ENCODE measurements around the gene DNAJC11. TPM values are rescaled to one million over a fixed set of nuclear protein-coding genes. Genes with fewer than 3 reads are reported as not detected.
A peak's percentile ranks its signal among the peaks of the same experiment; 100 is the strongest.
"Not testable (repeated sequence)": the region's sequence is repeated elsewhere in the genome, so short reads cannot be mapped to it uniquely, and the experiment has no call there.

DNAJC11 gene
- total and polyA plus RNA-seq, 2 experiments from 2014 or later: 28.9 to 40.6 TPM

DNA sequence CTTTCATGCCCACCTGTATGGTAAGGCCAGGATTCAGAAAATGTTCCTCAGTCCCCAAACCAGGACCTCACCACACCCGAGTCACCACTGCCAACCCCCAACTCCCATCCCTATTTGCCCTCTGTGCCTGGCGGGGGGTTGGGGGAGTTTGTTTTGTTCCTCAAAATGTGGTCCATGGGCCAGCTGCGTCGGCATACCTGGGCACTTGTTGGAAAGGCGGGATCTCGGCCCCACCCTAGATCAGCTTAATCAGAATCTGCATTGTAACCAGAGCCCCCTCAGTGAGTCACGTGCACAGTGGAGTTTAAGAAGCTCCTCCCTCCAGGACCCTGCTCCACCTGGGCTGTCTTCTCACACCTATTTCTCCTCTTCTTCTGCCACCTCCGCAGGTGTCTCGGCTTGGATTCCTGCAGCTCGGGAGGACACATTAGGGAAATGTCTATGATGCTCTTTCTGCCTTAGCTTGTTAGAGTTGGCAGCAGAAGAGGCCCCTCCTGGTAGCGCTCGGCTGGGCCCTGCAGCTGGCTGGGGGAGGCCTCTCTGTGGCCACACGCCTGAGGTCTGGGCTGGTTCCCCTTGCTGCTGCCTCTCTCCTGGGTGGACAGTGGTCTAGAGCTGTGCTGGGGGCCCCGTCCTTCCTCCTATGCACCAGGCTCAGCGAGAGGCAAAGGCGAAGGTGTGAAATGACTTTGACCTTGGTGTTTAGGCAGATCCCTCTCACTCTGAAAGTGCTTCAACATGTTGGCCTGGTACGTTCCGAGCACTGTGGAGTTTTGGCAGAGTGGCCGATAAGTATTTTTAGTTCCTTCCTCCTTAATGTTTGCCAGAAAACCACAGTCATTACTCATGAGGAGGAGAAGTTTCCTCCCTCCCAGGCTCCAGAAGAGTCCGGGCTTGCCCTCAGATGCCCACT lies 41.8 kb upstream of the DNAJC11 start:
- WGBS, 2 experiments (ENCODE audit: low coverage in 1 of 2, low lambda C conversion rate in 2 of 2, missing lambda C conversion rate in 2 of 2): 30 to 32% methylated on average over 20 of the region's 20 CpGs
- H3K9ac ChIP-seq: peak overlapping the region; percentile 60

DNA sequence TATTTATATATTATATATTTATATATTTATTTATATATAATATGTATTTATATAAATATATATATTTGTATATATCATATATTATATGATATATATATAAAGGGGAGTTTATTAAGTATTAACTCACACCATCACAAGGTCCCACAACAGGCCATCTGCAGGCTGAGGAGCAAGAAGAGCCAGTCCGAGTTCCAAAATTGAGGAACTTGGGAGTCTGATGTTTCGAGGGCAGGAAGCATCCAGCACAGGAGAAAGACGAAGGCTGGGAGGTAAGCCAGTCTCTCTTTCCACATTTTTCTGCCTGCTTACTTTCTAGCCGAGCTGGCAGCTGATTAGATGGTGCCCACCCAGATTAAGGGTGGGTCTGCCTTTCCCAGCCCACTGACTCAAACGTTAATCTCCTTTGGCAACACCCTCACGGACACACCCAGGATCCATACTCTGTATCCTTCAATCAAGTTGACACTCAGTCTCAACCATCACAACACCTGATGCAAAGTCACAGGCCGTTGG lies 41.1 kb upstream of the DNAJC11 start:
- H3K27ac ChIP-seq; H4K20me1 ChIP-seq (ENCODE audit: insufficient read depth); H3K79me2 ChIP-seq (ENCODE audit: insufficient read depth); DNase-seq; H3K9me3 ChIP-seq (ENCODE audit: low read depth); H3K27me3 ChIP-seq (replicated peaks; ENCODE audit: insufficient read depth); H3K9ac ChIP-seq; H3K4me3 ChIP-seq; H3K36me3 ChIP-seq (ENCODE audit: low read depth); in situ Hi-C loops (cut with MboI); H3K9me2 ChIP-seq (ENCODE audit: insufficient read depth): not testable (repeated sequence)
- Histone ChIP-seq H3F3A (ENCODE audit: insufficient read depth) (peaks cover 13% of the 10 kb centered on the region), H3K4me2 (ENCODE audit: unreplicated experiment) (peak overlapping the region; percentile 76), H2AFZ (peak overlapping the region; percentile 91), H3K4me1 (ENCODE audit: insufficient read depth) (peaks cover 16% of the 10 kb centered on the region)
- 63 to 69% methylated on average over 7 of the region's 7 CpGs for WGBS, 2 experiments (ENCODE audit: low coverage in 1 of 2, low lambda C conversion rate in 2 of 2, missing lambda C conversion rate in 2 of 2)

More for the DNA sequence above, 41.8 kb upstream of the DNAJC11 start:
- H2AFZ ChIP-seq: peak overlapping the region; percentile 91
- peak overlapping the region; percentile 36; the same call in 1 of the 2 replicates for H3K4me3 ChIP-seq
- H3K27ac ChIP-seq: peak overlapping the region; percentile 77
- in situ Hi-C loops (cut with MboI): no loop called here
- no peaks in the 10 kb centered on the region; the same call in none of the 2 replicates for H3K27me3 ChIP-seq (replicated peaks; ENCODE audit: insufficient read depth)
- no peaks in the 10 kb centered on the region for H3K36me3 ChIP-seq (ENCODE audit: low read depth)
- H3F3A ChIP-seq (ENCODE audit: insufficient read depth): peaks cover 13% of the 10 kb centered on the region
- TF ChIP-seq EZH2phosphoT487 (IDR thresholded peaks at IDR 0.05; ENCODE audit: insufficient read depth, low read depth) (no peak), EZH2 (IDR thresholded peaks at IDR 0.05; ENCODE audit: insufficient read depth, poor library complexity, severe bottlenecking) (no peak)
- no peaks in the 10 kb centered on the region for H3K9me2 ChIP-seq (ENCODE audit: insufficient read depth)
- H3K4me1 ChIP-seq (ENCODE audit: insufficient read depth): peaks cover 16% of the 10 kb centered on the region
- H3K4me2 ChIP-seq (ENCODE audit: unreplicated experiment): peak overlapping the region; percentile 76
- no peaks in the 10 kb centered on the region for H3K9me3 ChIP-seq (ENCODE audit: low read depth)
- no peaks in the 10 kb centered on the region for H3K79me2 ChIP-seq (ENCODE audit: insufficient read depth)
- H4K20me1 ChIP-seq (ENCODE audit: insufficient read depth): no peaks in the 10 kb centered on the region
- DNase-seq: peak; percentile 92

DNA sequence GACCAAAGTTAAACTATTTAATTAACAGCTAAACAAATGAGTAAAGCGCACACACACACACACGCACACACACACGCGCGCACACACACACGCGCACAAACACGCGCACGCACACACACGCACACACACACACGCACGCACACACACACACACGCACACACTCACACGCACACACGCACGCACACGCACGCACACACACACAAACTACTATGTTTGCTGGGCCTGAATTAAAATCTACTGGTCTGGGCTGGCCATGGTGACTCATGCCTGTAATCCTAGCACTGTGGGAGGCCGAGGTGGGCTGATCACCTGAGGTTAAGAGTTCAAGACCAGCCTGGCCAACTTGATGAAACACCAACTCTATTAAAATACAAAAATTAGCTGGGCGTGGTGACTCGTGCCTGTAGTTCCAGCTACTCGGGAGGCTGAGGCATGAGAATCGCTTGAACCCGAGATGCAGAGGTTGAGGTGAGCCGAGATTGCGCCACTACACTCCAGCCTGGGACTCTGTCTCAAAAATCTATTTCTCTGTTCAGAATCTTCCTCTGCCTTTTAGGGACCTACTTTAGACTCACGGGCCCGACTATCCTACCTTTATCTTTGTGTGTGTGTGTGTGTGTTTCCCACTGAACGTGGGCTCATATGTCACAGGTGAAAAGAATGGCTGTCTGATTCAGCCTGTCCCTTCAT lies 37.5 kb upstream of the DNAJC11 start:
- no peak overlapping the region for H2AFZ ChIP-seq
- H3K9me3 ChIP-seq (ENCODE audit: low read depth): no peaks in the 10 kb centered on the region
- no peak overlapping the region for H3K4me3 ChIP-seq
- H3F3A ChIP-seq (ENCODE audit: insufficient read depth): peaks cover 13% of the 10 kb centered on the region
- TF ChIP-seq EZH2 (IDR thresholded peaks at IDR 0.05; ENCODE audit: insufficient read depth, poor library complexity, severe bottlenecking) (no peak), EZH2phosphoT487 (IDR thresholded peaks at IDR 0.05; ENCODE audit: insufficient read depth, low read depth) (no peak)
- peaks cover 12% of the 10 kb centered on the region for H3K4me1 ChIP-seq (ENCODE audit: insufficient read depth)
- no peaks in the 10 kb centered on the region for H3K9me2 ChIP-seq (ENCODE audit: insufficient read depth)
- no peak for DNase-seq
- no peaks in the 10 kb centered on the region for H3K27me3 ChIP-seq (replicated peaks; ENCODE audit: insufficient read depth)
- in situ Hi-C loops (cut with MboI): loop anchor here (10.0 kb wide), 1 partner anchor 336 kb away; no protein-coding TSS in a partner anchor
- no peak overlapping the region for H3K27ac ChIP-seq
- H3K79me2 ChIP-seq (ENCODE audit: insufficient read depth): no peaks in the 10 kb centered on the region
- H3K4me2 ChIP-seq (ENCODE audit: unreplicated experiment): no peak overlapping the region
- WGBS, 2 experiments (ENCODE audit: low coverage in 1 of 2, low lambda C conversion rate in 2 of 2, missing lambda C conversion rate in 2 of 2): 70 to 80% methylated on average over 17 to 30 of the region's 30 CpGs
- H3K36me3 ChIP-seq (ENCODE audit: low read depth): no peaks in the 10 kb centered on the region
- no peaks in the 10 kb centered on the region for H4K20me1 ChIP-seq (ENCODE audit: insufficient read depth)
- H3K9ac ChIP-seq: no peak overlapping the region

DNA sequence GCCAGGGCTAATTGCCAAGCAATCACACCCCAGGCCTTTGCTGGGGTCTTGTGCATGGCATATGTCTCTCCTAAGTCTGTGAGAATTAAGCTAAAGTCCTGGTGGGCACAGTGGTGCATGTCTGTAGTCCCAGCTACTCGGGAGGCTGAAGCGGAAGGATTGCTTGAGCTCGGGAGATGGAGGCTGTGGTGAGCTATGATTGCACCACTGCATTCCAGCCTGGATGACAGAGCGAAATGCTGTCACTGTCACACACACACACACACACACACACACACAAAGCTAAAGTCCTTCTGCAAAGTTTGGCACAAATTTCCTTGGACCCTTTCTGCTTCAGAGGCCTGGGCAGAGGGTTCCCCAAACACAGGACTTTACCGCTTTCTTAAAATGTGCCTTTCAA lies 31.3 kb upstream of the DNAJC11 start:
- no peak overlapping the region for H3K9ac ChIP-seq
- H3K79me2 ChIP-seq (ENCODE audit: insufficient read depth): no peaks in the 10 kb centered on the region
- H3K9me3 ChIP-seq (ENCODE audit: low read depth): no peaks in the 10 kb centered on the region
- H3K4me2 ChIP-seq (ENCODE audit: unreplicated experiment): no peak overlapping the region
- no peaks in the 10 kb centered on the region; the same call in 1 of the 2 replicates for H3F3A ChIP-seq (ENCODE audit: insufficient read depth)
- no peaks in the 10 kb centered on the region for H3K27me3 ChIP-seq (replicated peaks; ENCODE audit: insufficient read depth)
- no peaks in the 10 kb centered on the region for H4K20me1 ChIP-seq (ENCODE audit: insufficient read depth)
- H3K4me3 ChIP-seq: no peak overlapping the region
- H3K9me2 ChIP-seq (ENCODE audit: insufficient read depth): no peaks in the 10 kb centered on the region
- DNase-seq: no peak
- in situ Hi-C loops (cut with MboI): loop anchor here (10.0 kb wide), 1 partner anchor 342 kb away; no protein-coding TSS in a partner anchor
- WGBS, 2 experiments (ENCODE audit: low coverage in 1 of 2, low lambda C conversion rate in 2 of 2, missing lambda C conversion rate in 2 of 2): 93 to 96% methylated on average over 5 of the region's 5 CpGs
- H3K36me3 ChIP-seq (ENCODE audit: low read depth): no peaks in the 10 kb centered on the region
- no peak overlapping the region for H3K27ac ChIP-seq
- no peak overlapping the region for H2AFZ ChIP-seq
- TF ChIP-seq EZH2phosphoT487 (IDR thresholded peaks at IDR 0.05; ENCODE audit: insufficient read depth, low read depth): no peak
- no peak for TF ChIP-seq EZH2 (IDR thresholded peaks at IDR 0.05; ENCODE audit: insufficient read depth, poor library complexity, severe bottlenecking)
- no peaks in the 10 kb centered on the region for H3K4me1 ChIP-seq (ENCODE audit: insufficient read depth)
